IPS-18a (cell line): ENCODE data around the gene TKT.
"Not testable (repeated sequence)": the region's sequence is repeated elsewhere in the genome, so short reads cannot be mapped to it uniquely, and the experiment has no call there.

ENCODE experiments used
- H3K27ac ChIP-seq: one replicate; pipeline ENCODE4 v1.5.1; 2013; ENCODE audit warnings: low read length
- H3K27me3 ChIP-seq: one replicate; pipeline ENCODE4 v1.6.1; 2013; ENCODE audit warnings: mild to moderate bottlenecking, low read length; ENCODE audit not compliant: control insufficient read depth, insufficient read depth
- H3K36me3 ChIP-seq: one replicate; pipeline ENCODE4 v1.6.1; 2013; ENCODE audit warnings: low read depth, low read length; ENCODE audit not compliant: control insufficient read depth
- H3K4me1 ChIP-seq: one replicate; pipeline ENCODE4 v1.6.1; 2013; ENCODE audit warnings: low read depth, low read length; ENCODE audit not compliant: control insufficient read depth
- H3K4me3 ChIP-seq: one replicate; pipeline ENCODE4 v1.5.1; 2013; ENCODE audit warnings: low read length
- H3K9ac ChIP-seq: one replicate; pipeline ENCODE4 v1.6.1; 2013; ENCODE audit warnings: mild to moderate bottlenecking, low read length, moderate library complexity
- H3K9me3 ChIP-seq: one replicate; pipeline ENCODE4 v1.6.1; 2013; ENCODE audit warnings: low read depth, low read length; ENCODE audit not compliant: control insufficient read depth

Gene TKT

GRCh38 chr3:53255775-53256703 is at the start of gene TKT:
TSS of gene TKT (minus strand) at chr3:53256022. CDS start at chr3:53255942, 80 bp downstream.
- Histone ChIP-seq H3K9me3 (no peaks in the 10 kb centered on the region), H3K36me3 (no peaks in the 10 kb centered on the region), H3K4me1 (peaks cover 36% of the 10 kb centered on the region), H3K27me3 (no peaks in the 10 kb centered on the region), H3K27ac (peak within 1 kb of the TSS; percentile 12), H3K9ac (peak within 1 kb of the TSS; percentile 93), H3K4me3 (peak within 1 kb of the TSS; percentile 85)

GRCh38 chr3:53303957-53304356 is 48.1 kb upstream of the TKT start:
- Histone ChIP-seq H3K9ac (no peak overlapping the region), H3K36me3 (peaks cover 27% of the 10 kb centered on the region), H3K4me3 (no peak overlapping the region), H3K9me3 (no peaks in the 10 kb centered on the region), H3K27me3 (no peaks in the 10 kb centered on the region), H3K27ac (no peak overlapping the region), H3K4me1 (no peaks in the 10 kb centered on the region)

GRCh38 chr3:53303549-53303948 is 47.7 kb upstream of the TKT start:
- no peaks in the 10 kb centered on the region for H3K9me3 ChIP-seq
- no peaks in the 10 kb centered on the region for H3K4me1 ChIP-seq
- H3K4me3 ChIP-seq: no peak overlapping the region
- H3K9ac ChIP-seq: no peak overlapping the region
- H3K27ac ChIP-seq: no peak overlapping the region
- H3K36me3 ChIP-seq: peaks cover 26% of the 10 kb centered on the region
- H3K27me3 ChIP-seq: no peaks in the 10 kb centered on the region

- Histone ChIP-seq H3K9ac (no peak overlapping the region), H3K27ac (no peak overlapping the region), H3K4me1 (no peaks in the 10 kb centered on the region), H3K4me3 (no peak overlapping the region), H3K9me3 (no peaks in the 10 kb centered on the region), H3K36me3 (peaks cover 19% of the 10 kb centered on the region), H3K27me3 (no peaks in the 10 kb centered on the region)
Measured at GRCh38 chr3:53300826-53301225, 45.0 kb upstream of the TKT start.

- H3K27ac ChIP-seq, H3K4me1 ChIP-seq, H3K9me3 ChIP-seq, H3K27me3 ChIP-seq, H3K9ac ChIP-seq, H3K4me3 ChIP-seq: not testable (repeated sequence)
- peaks cover 19% of the 10 kb centered on the region for H3K36me3 ChIP-seq
Measured at GRCh38 chr3:53299611-53300023, 43.8 kb upstream of the TKT start.

GRCh38 chr3:53295410-53295809 is 39.6 kb upstream of the TKT start:
- no peaks in the 10 kb centered on the region for H3K4me1 ChIP-seq
- no peak overlapping the region for H3K9ac ChIP-seq
- H3K4me3 ChIP-seq: no peak overlapping the region
- H3K27me3 ChIP-seq: no peaks in the 10 kb centered on the region
- peaks cover 13% of the 10 kb centered on the region for H3K36me3 ChIP-seq
- no peak overlapping the region for H3K27ac ChIP-seq
- H3K9me3 ChIP-seq: no peaks in the 10 kb centered on the region

- no peaks in the 10 kb centered on the region for H3K9me3 ChIP-seq
- no peak overlapping the region for H3K9ac ChIP-seq
- no peaks in the 10 kb centered on the region for H3K27me3 ChIP-seq
- no peak overlapping the region for H3K4me3 ChIP-seq
- no peak overlapping the region for H3K27ac ChIP-seq
- no peaks in the 10 kb centered on the region for H3K4me1 ChIP-seq
- H3K36me3 ChIP-seq: peaks cover 12% of the 10 kb centered on the region
Measured at GRCh38 chr3:53293867-53294266, 38.0 kb upstream of the TKT start.

- Histone ChIP-seq H3K9ac (no peak overlapping the region), H3K4me3 (no peak overlapping the region), H3K9me3 (no peaks in the 10 kb centered on the region), H3K27me3 (no peaks in the 10 kb centered on the region), H3K4me1 (peaks cover 32% of the 10 kb centered on the region), H3K27ac (no peak overlapping the region), H3K36me3 (peaks cover 7% of the 10 kb centered on the region)
Measured at GRCh38 chr3:53288214-53288613, 32.4 kb upstream of the TKT start.

- no peaks in the 10 kb centered on the region for H3K27me3 ChIP-seq
- no peaks in the 10 kb centered on the region for H3K9me3 ChIP-seq
- H3K27ac ChIP-seq: peak overlapping the region; percentile 60
- H3K4me1 ChIP-seq: peaks cover 32% of the 10 kb centered on the region
- H3K4me3 ChIP-seq: peak overlapping the region; percentile 48
- H3K36me3 ChIP-seq: peaks cover 4% of the 10 kb centered on the region
- H3K9ac ChIP-seq: peak overlapping the region; percentile 38
Measured at GRCh38 chr3:53287131-53287629, 31.4 kb upstream of the TKT start.

GRCh38 chr3:53286727-53287126 is 30.9 kb upstream of the TKT start:
- Histone ChIP-seq H3K36me3 (no peaks in the 10 kb centered on the region), H3K27ac (no peak overlapping the region), H3K9me3 (no peaks in the 10 kb centered on the region)

GRCh38 chr3:53282581-53282980 is 26.8 kb upstream of the TKT start:
- Histone ChIP-seq H3K4me1 (peaks cover 27% of the 10 kb centered on the region), H3K9me3 (no peaks in the 10 kb centered on the region), H3K36me3 (no peaks in the 10 kb centered on the region), H3K9ac (no peak overlapping the region), H3K4me3 (no peak overlapping the region), H3K27ac (no peak overlapping the region), H3K27me3 (no peaks in the 10 kb centered on the region)

More at GRCh38 chr3:53286727-53287126, 30.9 kb upstream of the TKT start:
- H3K27me3 ChIP-seq: no peaks in the 10 kb centered on the region
- peak overlapping the region; percentile 48 for H3K4me3 ChIP-seq
- peaks cover 32% of the 10 kb centered on the region for H3K4me1 ChIP-seq
- H3K9ac ChIP-seq: peak overlapping the region; percentile 38

- no peak overlapping the region for H3K27ac ChIP-seq
- H3K27me3 ChIP-seq: no peaks in the 10 kb centered on the region
- H3K36me3 ChIP-seq: no peaks in the 10 kb centered on the region
- H3K9me3 ChIP-seq: no peaks in the 10 kb centered on the region
- peaks cover 13% of the 10 kb centered on the region for H3K4me1 ChIP-seq
- H3K4me3 ChIP-seq: no peak overlapping the region
- H3K9ac ChIP-seq: no peak overlapping the region
Measured at GRCh38 chr3:53278667-53279066, 22.8 kb upstream of the TKT start.
